NCI-H526 treated with DMSO at 0.1 percent for 48 hours (cell line): ENCODE results near the gene RANBP3L.
"Not testable (repeated sequence)": the region's sequence is repeated elsewhere in the genome, so short reads cannot be mapped to it uniquely, and the experiment has no call there.

Source experiments
- DNase-seq: peaks from one replicate; lab custom pipeline; 2025; lab: John Stamatoyannopoulos, UW

RANBP3L gene

GRCh38 chr5:36206913-36207312 lies 94.8 kb downstream of the RANBP3L start:
- no peak for DNase-seq

GRCh38 chr5:36205329-36205728 lies 96.4 kb downstream of the RANBP3L start:
- DNase-seq = no peak

GRCh38 chr5:36202521-36202961 lies 99.2 kb downstream of the RANBP3L start:
- DNase-seq = no peak

GRCh38 chr5:36200513-36200912 lies 101.2 kb downstream of the RANBP3L start:
- DNase-seq = no peak

- no peak for DNase-seq
Observed at GRCh38 chr5:36199620-36200019, 102.1 kb downstream of the RANBP3L start.

GRCh38 chr5:36198783-36199182 lies 102.9 kb downstream of the RANBP3L start:
- DNase-seq = not testable (repeated sequence)
